ENCODE results near the gene NUP133.

DNA sequence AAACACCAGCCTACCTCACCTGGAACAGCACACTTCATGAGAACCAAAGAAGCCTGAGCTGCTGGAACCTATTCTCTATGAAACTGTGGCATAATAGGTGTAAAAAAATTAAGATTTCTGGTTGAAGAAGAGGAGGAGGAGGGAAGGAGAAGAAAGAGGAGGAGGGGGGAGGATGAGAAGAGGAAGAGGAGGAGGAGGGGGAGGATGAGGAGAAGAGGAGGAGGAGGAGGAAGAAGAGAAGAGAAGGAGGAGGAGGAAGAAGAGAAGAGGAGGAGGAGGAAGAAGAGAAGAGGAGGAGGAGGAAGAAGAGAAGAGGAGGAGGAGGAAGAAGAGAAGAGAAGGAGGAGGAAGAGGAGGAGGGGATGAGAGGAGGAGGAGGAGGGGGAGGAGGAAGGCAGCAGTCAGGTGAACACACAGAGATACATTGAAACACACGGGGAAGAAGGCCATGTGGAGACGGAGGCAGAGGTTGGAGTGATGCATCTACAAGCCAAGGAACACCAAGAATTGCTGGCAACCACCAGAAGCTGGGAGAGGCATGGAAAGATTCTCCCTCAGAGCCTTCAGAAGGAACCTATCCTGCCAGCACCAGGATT lies 82.5 kb downstream of the NUP133 start:
- no peak for TF ChIP-seq CTCF (conservative IDR thresholded peaks at IDR 0.05; ENCODE audit: low read length)
- TF ChIP-seq EZH2phosphoT487 (IDR thresholded peaks at IDR 0.05; ENCODE audit: borderline replicate concordance) = no peak
